HFF-Myc (cell line): Measurements from ENCODE around the gene ACOT4.
"Not testable (repeated sequence)": the region's sequence is repeated elsewhere in the genome, so short reads cannot be mapped to it uniquely, and the experiment has no call there.

Source experiments
- DNase-seq: peaks from one replicate; pipeline ENCODE4 v3.0.0-alpha.2; 2011; ENCODE audit warnings: low read depth; ENCODE audit errors: extremely low read depth
- H3K4me3 ChIP-seq: replicated peaks from 2 replicates; pipeline ENCODE4 v1.5.1; 2011; ENCODE audit warnings: low read depth, mild to moderate bottlenecking, control low read depth, low read length
- TF ChIP-seq, protein P1 (sequence below): IDR thresholded peaks from 2 replicates; pipeline ENCODE4 v1.5.1; 2012; ENCODE audit warnings: mild to moderate bottlenecking, low read depth, low read length, control low read depth; ENCODE audit errors: missing control alignments

Gene ACOT4

DNA sequence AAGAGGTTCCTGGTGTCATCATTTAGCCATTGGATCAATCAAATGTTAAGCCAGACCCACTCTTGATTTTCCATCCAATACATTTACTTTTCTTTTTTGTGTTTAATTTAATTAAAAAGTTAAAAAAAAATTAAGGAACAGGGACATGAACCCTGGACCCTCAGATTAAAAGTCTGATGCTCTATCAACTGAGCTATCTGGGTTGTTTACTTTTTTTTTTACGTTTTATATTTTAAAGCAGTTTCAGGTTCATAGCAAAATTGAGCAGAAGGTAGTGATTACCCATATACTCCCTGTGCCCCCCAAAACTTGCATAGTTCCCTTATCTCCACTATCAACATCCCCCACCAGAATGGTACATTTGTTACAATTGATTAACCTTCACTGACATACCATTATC is 3.0 kb upstream of the ACOT4 start:
- no peak overlapping the region for H3K4me3 ChIP-seq
- DNase-seq: no peak
- TF ChIP-seq, protein P1, sequence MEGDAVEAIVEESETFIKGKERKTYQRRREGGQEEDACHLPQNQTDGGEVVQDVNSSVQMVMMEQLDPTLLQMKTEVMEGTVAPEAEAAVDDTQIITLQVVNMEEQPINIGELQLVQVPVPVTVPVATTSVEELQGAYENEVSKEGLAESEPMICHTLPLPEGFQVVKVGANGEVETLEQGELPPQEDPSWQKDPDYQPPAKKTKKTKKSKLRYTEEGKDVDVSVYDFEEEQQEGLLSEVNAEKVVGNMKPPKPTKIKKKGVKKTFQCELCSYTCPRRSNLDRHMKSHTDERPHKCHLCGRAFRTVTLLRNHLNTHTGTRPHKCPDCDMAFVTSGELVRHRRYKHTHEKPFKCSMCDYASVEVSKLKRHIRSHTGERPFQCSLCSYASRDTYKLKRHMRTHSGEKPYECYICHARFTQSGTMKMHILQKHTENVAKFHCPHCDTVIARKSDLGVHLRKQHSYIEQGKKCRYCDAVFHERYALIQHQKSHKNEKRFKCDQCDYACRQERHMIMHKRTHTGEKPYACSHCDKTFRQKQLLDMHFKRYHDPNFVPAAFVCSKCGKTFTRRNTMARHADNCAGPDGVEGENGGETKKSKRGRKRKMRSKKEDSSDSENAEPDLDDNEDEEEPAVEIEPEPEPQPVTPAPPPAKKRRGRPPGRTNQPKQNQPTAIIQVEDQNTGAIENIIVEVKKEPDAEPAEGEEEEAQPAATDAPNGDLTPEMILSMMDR: no peak

DNA sequence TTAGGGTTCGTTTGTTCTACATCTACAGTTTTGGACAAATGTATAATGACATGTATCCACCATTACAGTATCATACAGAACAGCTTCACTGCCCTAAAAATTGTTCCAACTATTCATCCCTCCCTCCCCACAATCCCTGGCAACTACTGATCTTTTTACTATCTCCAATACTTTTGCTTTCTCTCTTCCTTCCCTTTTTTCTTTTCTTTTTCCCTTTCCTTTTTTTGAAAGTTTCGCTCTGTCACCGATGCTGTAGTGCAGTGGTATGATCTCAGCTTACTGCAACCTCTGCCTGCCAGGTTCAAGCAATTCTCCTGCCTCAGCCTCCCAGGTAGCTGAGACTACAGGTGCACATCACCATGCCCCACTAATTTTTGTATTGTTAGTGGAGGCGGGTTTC is 2.6 kb upstream of the ACOT4 start:
- TF ChIP-seq, protein P1: no peak
- DNase-seq: no peak
- no peak overlapping the region for H3K4me3 ChIP-seq

DNA sequence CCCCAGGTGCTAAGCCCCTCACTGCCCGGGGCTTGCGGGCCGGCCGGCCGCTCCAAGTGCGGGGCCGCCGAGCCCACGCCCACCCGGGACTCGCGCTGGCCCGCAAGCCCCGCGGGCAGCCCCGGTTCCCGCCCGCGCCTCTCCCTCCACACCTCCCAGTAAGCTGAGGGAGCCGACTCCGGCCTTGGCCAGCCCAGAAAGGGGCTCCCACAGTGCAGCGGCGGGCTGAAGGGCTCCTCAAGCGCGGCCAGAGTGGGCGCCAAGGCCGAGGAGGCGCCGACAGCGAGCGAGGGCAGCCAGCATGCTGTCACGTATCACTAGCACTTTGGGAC is 1.0 kb upstream of the ACOT4 start:
- H3K4me3 ChIP-seq, DNase-seq: not testable (repeated sequence)

DNA sequence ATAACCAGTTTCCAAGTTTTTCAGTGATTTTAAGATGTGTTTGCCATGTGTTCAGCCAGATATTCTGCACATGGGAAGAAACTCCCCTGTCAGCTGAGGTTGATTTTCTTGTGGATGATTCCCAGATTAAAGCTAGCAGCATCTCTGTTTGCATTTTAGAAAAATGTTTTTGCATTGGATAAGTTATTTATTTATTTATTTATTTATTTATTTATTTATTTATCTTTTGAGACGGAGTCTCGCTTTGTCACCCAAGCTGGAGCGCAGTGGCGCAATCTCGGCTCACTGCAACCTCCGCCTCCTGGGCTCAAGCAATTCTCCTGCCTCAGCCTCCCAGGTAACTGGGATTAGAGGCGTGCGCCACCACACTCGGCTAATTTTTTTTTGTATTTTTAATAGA is 2.8 kb downstream of the ACOT4 start:
- TF ChIP-seq, protein P1: no peak
- no peak for DNase-seq
- no peak overlapping the region for H3K4me3 ChIP-seq

DNA sequence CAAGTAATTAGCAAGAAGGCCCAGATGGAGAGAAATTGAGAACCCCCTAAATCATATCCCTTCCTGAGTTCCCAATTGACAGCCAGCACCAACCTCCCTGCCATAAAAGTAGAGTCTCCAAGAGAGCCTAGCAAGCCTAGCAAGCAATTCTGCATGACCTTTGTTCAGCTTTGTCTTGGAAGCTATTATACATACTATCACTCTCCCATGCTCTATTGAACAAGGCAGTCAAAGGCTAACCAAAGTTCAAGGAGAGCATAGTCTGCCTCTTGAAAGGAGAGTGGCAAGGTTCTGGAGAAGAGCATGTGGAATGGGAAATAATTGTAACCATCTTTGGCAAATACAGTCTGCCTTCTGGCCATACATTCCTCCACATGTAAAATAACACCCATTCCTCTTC is 7.8 kb downstream of the ACOT4 start:
- TF ChIP-seq, protein P1: no peak

DNA sequence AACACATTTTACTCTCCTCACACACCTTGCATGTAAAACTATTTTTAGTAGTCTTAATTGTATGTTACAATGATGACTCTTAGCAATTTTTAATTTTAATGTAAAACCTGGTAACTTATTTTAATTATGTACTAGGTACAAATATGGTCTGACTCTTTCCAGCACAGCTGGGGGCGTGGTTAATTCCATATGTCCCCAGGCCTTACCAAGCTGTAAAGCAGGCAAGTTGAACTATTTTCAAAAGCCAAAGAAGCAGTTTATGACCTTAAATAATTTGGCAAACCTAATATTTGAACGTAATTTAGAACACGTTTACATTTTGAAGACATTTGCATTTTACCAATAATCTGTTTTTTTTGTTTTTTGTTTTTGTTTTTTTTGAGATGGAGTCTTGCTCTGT is 11.3 kb downstream of the ACOT4 start:
- no peak overlapping the region for H3K4me3 ChIP-seq
- DNase-seq: no peak
- TF ChIP-seq, protein P1: no peak

More for the DNA sequence above, 7.8 kb downstream of the ACOT4 start:
- H3K4me3 ChIP-seq: no peak overlapping the region
- no peak for DNase-seq

DNA sequence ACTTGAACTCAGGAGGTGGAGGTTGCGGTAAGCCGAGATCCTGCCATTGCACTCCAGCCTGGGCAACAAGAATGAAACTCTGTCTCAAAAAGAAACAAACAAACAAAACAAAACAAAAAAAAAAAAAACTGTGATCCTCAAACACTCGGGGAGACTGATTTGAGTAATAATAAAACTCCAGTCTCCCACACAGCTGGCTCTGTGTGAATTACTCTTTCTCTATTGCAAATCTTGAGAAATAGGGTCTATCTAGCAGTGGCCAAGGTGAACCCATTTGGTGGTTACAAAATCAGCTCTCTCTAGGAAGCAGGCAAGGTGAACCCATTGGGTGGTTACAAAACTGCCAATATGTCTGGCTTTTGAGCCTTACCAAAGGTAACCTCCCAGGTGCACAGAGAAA is 14.6 kb downstream of the ACOT4 start:
- no peak overlapping the region for H3K4me3 ChIP-seq
- TF ChIP-seq, protein P1: no peak

More for the DNA sequence above, 14.6 kb downstream of the ACOT4 start:
- no peak for DNase-seq
